ENCODE data around the gene LRFN3. TPM values are rescaled to one million over a fixed set of nuclear protein-coding genes. Genes with fewer than 3 reads are reported as not detected.
"Not testable (repeated sequence)": the region's sequence is repeated elsewhere in the genome, so short reads cannot be mapped to it uniquely, and the experiment has no call there.

Gene LRFN3
- total and polyA plus RNA-seq, 4 donors = 5.5 to 47.8 (median 25.8) TPM

GRCh38 chr19:35945121-35945790, 9.1 kb downstream of the LRFN3 start:
- 91% methylated on average over 11 of the region's 11 CpGs for WGBS (ENCODE audit: insufficient coverage)
- H3K27ac ChIP-seq (ENCODE audit: low read depth, low read length) = no peak overlapping the region

GRCh38 chr19:35946203-35946602, 10.0 kb downstream of the LRFN3 start:
- Histone ChIP-seq H3K9me3 (ENCODE audit: control insufficient read depth, insufficient read depth, low read length) (no peaks in the 10 kb centered on the region), H3K27me3 (ENCODE audit: control insufficient read depth, insufficient read depth, low read length) (no peaks in the 10 kb centered on the region), H3K27ac (ENCODE audit: low read depth, low read length) (no peak overlapping the region), H3K4me1 (ENCODE audit: control insufficient read depth, insufficient read depth, low read length) (peaks cover 4% of the 10 kb centered on the region), H3K36me3 (ENCODE audit: control insufficient read depth, insufficient read depth, low read length) (peaks cover 55% of the 10 kb centered on the region), H3K4me3 (ENCODE audit: low read depth, low read length) (no peak overlapping the region)
- DNase-seq (ENCODE audit: low read depth in 4 of 6, low spot score in 6 of 6) = no peak
- no CpG with 5 or more reads among the region's 4 CpGs for WGBS (ENCODE audit: insufficient coverage)

More at GRCh38 chr19:35945121-35945790, 9.1 kb downstream of the LRFN3 start:
- Histone ChIP-seq H3K4me3 (ENCODE audit: low read depth, low read length) (no peak overlapping the region), H3K4me1 (ENCODE audit: control insufficient read depth, insufficient read depth, low read length) (peaks cover 4% of the 10 kb centered on the region), H3K27me3 (ENCODE audit: control insufficient read depth, insufficient read depth, low read length) (no peaks in the 10 kb centered on the region), H3K36me3 (ENCODE audit: control insufficient read depth, insufficient read depth, low read length) (peaks cover 63% of the 10 kb centered on the region), H3K9me3 (ENCODE audit: control insufficient read depth, insufficient read depth, low read length) (no peaks in the 10 kb centered on the region)
- no peak for DNase-seq (ENCODE audit: low read depth in 4 of 6, low spot score in 6 of 6)

- no CpG with 5 or more reads among the region's 2 CpGs for WGBS (ENCODE audit: insufficient coverage)
- no peaks in the 10 kb centered on the region for H3K9me3 ChIP-seq (ENCODE audit: control insufficient read depth, insufficient read depth, low read length)
- no peak for DNase-seq (ENCODE audit: low read depth in 4 of 6, low spot score in 6 of 6)
Observed at GRCh38 chr19:35949131-35949530, 13.0 kb downstream of the LRFN3 start.

GRCh38 chr19:35955881-35956634, 19.9 kb downstream of the LRFN3 start:
- Histone ChIP-seq H3K36me3 (ENCODE audit: control insufficient read depth, insufficient read depth, low read length) (no peaks in the 10 kb centered on the region), H3K4me1 (ENCODE audit: control insufficient read depth, insufficient read depth, low read length) (peaks cover 10% of the 10 kb centered on the region), H3K27ac (ENCODE audit: low read depth, low read length) (no peak overlapping the region), H3K9me3 (ENCODE audit: control insufficient read depth, insufficient read depth, low read length) (no peaks in the 10 kb centered on the region), H3K27me3 (ENCODE audit: control insufficient read depth, insufficient read depth, low read length) (peaks cover 31% of the 10 kb centered on the region), H3K4me3 (ENCODE audit: low read depth, low read length) (no peak overlapping the region)
- DNase-seq (ENCODE audit: low read depth in 4 of 6, low spot score in 6 of 6) = no peak
- WGBS (ENCODE audit: insufficient coverage) = 83% methylated on average over 1 of the region's 6 CpGs

More at GRCh38 chr19:35949131-35949530, 13.0 kb downstream of the LRFN3 start:
- Histone ChIP-seq H3K27ac (ENCODE audit: low read depth, low read length) (no peak overlapping the region), H3K4me1 (ENCODE audit: control insufficient read depth, insufficient read depth, low read length) (no peaks in the 10 kb centered on the region), H3K36me3 (ENCODE audit: control insufficient read depth, insufficient read depth, low read length) (peaks cover 38% of the 10 kb centered on the region), H3K27me3 (ENCODE audit: control insufficient read depth, insufficient read depth, low read length) (no peaks in the 10 kb centered on the region), H3K4me3 (ENCODE audit: low read depth, low read length) (no peak overlapping the region)

DNA sequence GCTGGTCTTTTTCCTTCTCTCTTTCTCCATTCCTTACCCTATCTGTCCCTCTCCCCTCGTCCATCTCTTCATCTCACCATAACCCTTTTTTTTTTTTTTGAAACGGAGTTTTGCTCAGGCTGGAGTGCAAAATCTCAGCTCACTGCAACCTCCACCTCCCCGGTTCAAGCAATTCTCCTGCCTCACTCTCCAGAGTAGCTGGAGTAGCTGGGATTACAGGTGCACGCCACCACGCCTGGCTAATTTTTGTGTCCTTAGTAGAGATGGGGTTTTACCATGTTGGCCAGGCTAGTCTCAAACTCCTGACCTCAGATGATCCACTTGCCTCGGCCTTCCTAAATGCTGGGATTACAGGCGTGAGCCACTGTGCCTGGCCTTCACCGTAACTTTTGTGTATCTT, 21.2 kb downstream of the LRFN3 start:
- WGBS (ENCODE audit: insufficient coverage) = 80% methylated on average over 3 of the region's 8 CpGs
- H3K27me3 ChIP-seq (ENCODE audit: control insufficient read depth, insufficient read depth, low read length) = peaks cover 31% of the 10 kb centered on the region
- H3K4me3 ChIP-seq (ENCODE audit: low read depth, low read length); H3K36me3 ChIP-seq (ENCODE audit: control insufficient read depth, insufficient read depth, low read length); H3K9me3 ChIP-seq (ENCODE audit: control insufficient read depth, insufficient read depth, low read length); H3K27ac ChIP-seq (ENCODE audit: low read depth, low read length); H3K4me1 ChIP-seq (ENCODE audit: control insufficient read depth, insufficient read depth, low read length); DNase-seq (ENCODE audit: low read depth in 4 of 6, low spot score in 6 of 6): not testable (repeated sequence)

GRCh38 chr19:35958660-35959039, 22.5 kb downstream of the LRFN3 start:
- H3K36me3 ChIP-seq (ENCODE audit: control insufficient read depth, insufficient read depth, low read length) = no peaks in the 10 kb centered on the region
- no peak overlapping the region for H3K27ac ChIP-seq (ENCODE audit: low read depth, low read length)
- no peak overlapping the region for H3K4me3 ChIP-seq (ENCODE audit: low read depth, low read length)
- H3K9me3 ChIP-seq (ENCODE audit: control insufficient read depth, insufficient read depth, low read length) = no peaks in the 10 kb centered on the region
- peaks cover 10% of the 10 kb centered on the region for H3K4me1 ChIP-seq (ENCODE audit: control insufficient read depth, insufficient read depth, low read length)
- WGBS (ENCODE audit: insufficient coverage) = 23% methylated on average over 12 of the region's 15 CpGs
- H3K27me3 ChIP-seq (ENCODE audit: control insufficient read depth, insufficient read depth, low read length) = peaks cover 31% of the 10 kb centered on the region
- DNase-seq (ENCODE audit: low read depth in 4 of 6, low spot score in 6 of 6) = no peak

DNA sequence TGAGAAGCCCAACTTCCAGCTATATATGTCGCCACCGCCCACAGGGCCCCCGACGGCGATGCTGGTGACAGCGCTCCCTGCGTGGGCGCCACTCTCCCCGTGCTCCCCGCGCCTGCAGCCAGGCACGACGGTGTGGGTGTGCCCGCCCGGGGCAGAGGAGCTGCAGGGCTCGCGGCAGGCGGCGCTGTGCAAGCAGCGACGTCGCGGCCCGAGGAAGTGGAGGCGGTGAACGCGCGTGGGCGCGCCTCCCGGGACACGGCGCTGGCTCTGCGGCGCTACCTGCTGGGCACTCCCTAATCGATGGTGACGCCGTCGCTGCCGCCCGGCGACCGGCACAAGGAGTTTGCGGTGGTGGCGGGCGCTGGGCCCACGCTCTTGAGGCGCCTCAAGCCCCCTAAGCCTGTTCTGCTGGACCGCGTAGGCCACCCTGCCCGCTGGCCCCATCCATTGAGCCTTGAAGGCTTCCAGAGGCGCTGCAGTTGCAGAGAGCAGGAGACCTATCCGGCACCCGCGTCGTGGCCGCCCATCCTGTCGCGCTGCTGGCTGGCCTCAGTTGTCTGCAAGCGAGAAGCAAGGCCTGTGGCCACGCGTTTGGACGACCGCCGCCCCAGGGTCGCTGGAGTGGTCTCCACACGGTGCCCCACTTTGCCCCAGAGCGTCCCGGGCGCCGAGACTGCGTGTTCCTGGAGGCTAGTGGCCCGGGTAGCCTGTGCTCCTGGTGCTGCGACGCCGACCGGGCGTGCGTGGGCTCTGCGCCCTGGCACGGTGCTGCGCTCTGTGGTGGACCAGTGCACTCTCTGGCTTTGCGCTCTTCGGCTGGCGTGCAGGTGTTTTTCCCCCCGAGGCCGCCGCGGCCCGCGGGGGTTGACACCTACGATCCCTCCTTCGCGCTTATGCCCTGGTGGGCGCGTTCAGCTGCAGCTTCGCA, 23.1 kb downstream of the LRFN3 start:
- Histone ChIP-seq H3K36me3 (ENCODE audit: control insufficient read depth, insufficient read depth, low read length) (no peaks in the 10 kb centered on the region), H3K4me1 (ENCODE audit: control insufficient read depth, insufficient read depth, low read length) (peaks cover 10% of the 10 kb centered on the region), H3K27ac (ENCODE audit: low read depth, low read length) (no peak overlapping the region), H3K9me3 (ENCODE audit: control insufficient read depth, insufficient read depth, low read length) (no peaks in the 10 kb centered on the region), H3K4me3 (ENCODE audit: low read depth, low read length) (no peak overlapping the region), H3K27me3 (ENCODE audit: control insufficient read depth, insufficient read depth, low read length) (peaks cover 31% of the 10 kb centered on the region)
- DNase-seq (ENCODE audit: low read depth in 4 of 6, low spot score in 6 of 6) = peak in 2 of 6 donors; percentile 16 to 28
- WGBS (ENCODE audit: insufficient coverage) = 11% methylated on average over 97 of the region's 97 CpGs

- H3K9me3 ChIP-seq (ENCODE audit: control insufficient read depth, insufficient read depth, low read length) = no peaks in the 10 kb centered on the region
- H3K4me3 ChIP-seq (ENCODE audit: low read depth, low read length) = no peak overlapping the region
- H3K27me3 ChIP-seq (ENCODE audit: control insufficient read depth, insufficient read depth, low read length) = peaks cover 31% of the 10 kb centered on the region
- no peaks in the 10 kb centered on the region for H3K36me3 ChIP-seq (ENCODE audit: control insufficient read depth, insufficient read depth, low read length)
- H3K4me1 ChIP-seq (ENCODE audit: control insufficient read depth, insufficient read depth, low read length) = peaks cover 10% of the 10 kb centered on the region
- no peak for DNase-seq (ENCODE audit: low read depth in 4 of 6, low spot score in 6 of 6)
- no peak overlapping the region for H3K27ac ChIP-seq (ENCODE audit: low read depth, low read length)
- WGBS (ENCODE audit: insufficient coverage) = 29% methylated on average over 16 of the region's 20 CpGs
Observed at GRCh38 chr19:35959968-35960320, 23.8 kb downstream of the LRFN3 start.

GRCh38 chr19:35960432-35960972, 24.3 kb downstream of the LRFN3 start:
- no peak for DNase-seq (ENCODE audit: low read depth in 4 of 6, low spot score in 6 of 6)
- H3K27me3 ChIP-seq (ENCODE audit: control insufficient read depth, insufficient read depth, low read length) = peaks cover 31% of the 10 kb centered on the region
- H3K36me3 ChIP-seq (ENCODE audit: control insufficient read depth, insufficient read depth, low read length) = no peaks in the 10 kb centered on the region
- no peak overlapping the region for H3K27ac ChIP-seq (ENCODE audit: low read depth, low read length)
- H3K4me1 ChIP-seq (ENCODE audit: control insufficient read depth, insufficient read depth, low read length) = peaks cover 10% of the 10 kb centered on the region
- WGBS (ENCODE audit: insufficient coverage) = 86% methylated on average over 4 of the region's 7 CpGs
- H3K9me3 ChIP-seq (ENCODE audit: control insufficient read depth, insufficient read depth, low read length) = no peaks in the 10 kb centered on the region
- H3K4me3 ChIP-seq (ENCODE audit: low read depth, low read length) = no peak overlapping the region

All from spinal cord (tissue), 10 donors.